Effector memory CD8-positive, alpha-beta T cell (primary cell): ENCODE data around the gene METTL16.

Experiments
- ATAC-seq: fragments of 150-1000 bp; cut with Tn5 transposase; replicated peaks from 2 replicates; pipeline ENCODE4 v1.10.0; 2021; ENCODE audit warnings: mild to moderate bottlenecking, moderate library complexity
- DNase-seq, 3 experiments: peaks; one replicate each; pipeline ENCODE4 v3.0.0; 2021
- H3K27ac Mint-ChIP-seq, 2 donors: one replicate each; pipeline ENCODE4 v1.8.0; 2022; ENCODE audit warnings: mild to moderate bottlenecking in 2 of 2, mixed read lengths in 2 of 2, moderate library complexity in 2 of 2
- H3K27me3 Mint-ChIP-seq, 2 donors: one replicate each; pipeline ENCODE4 v1.8.0; 2022; ENCODE audit warnings: mixed read lengths in 2 of 2
- H3K36me3 Mint-ChIP-seq: one replicate; pipeline ENCODE4 v1.8.0; 2022; ENCODE audit warnings: mild to moderate bottlenecking, moderate library complexity, mixed read lengths; ENCODE audit not compliant: insufficient read depth
- H3K4me1 Mint-ChIP-seq, 2 donors: one replicate each; pipeline ENCODE4 v1.8.0; 2022; ENCODE audit warnings: low read depth in 2 of 2, mixed read lengths in 2 of 2
- H3K4me3 Mint-ChIP-seq, 2 donors: one replicate each; pipeline ENCODE4 v1.8.0; 2022; ENCODE audit warnings: mild to moderate bottlenecking in 2 of 2, mixed read lengths in 2 of 2, moderate library complexity in 2 of 2
- H3K9me3 Mint-ChIP-seq, 2 donors: one replicate each; pipeline ENCODE4 v1.8.0; 2022; ENCODE audit warnings: mixed read lengths in 2 of 2

METTL16 gene

GRCh38 chr17:2412561-2413021 lies 99.1 kb downstream of the METTL16 start:
- peaks cover 6% of the 10 kb centered on the region for H3K36me3 Mint-ChIP-seq
- DNase-seq (no peak), ATAC-seq (no peak)
- H3K4me3 Mint-ChIP-seq = no peak overlapping the region
- H3K27me3 Mint-ChIP-seq = no peaks in the 10 kb centered on the region
- H3K9me3 Mint-ChIP-seq = no peaks in the 10 kb centered on the region
- no peaks in the 10 kb centered on the region for H3K4me1 Mint-ChIP-seq
- no peak overlapping the region for H3K27ac Mint-ChIP-seq

GRCh38 chr17:2410951-2411350 lies 100.7 kb downstream of the METTL16 start:
- Mint-ChIP-seq H3K4me3 (no peak overlapping the region), H3K9me3 (no peaks in the 10 kb centered on the region), H3K4me1 (peaks cover 0 to 6% of the 10 kb centered on the region in 2 donors), H3K27ac (no peak overlapping the region), H3K27me3 (no peaks in the 10 kb centered on the region), H3K36me3 (peaks cover 7% of the 10 kb centered on the region)
- ATAC-seq (no peak), DNase-seq (no peak)

- H3K27ac Mint-ChIP-seq = peak overlapping the region; percentile 27 to 83
- H3K9me3 Mint-ChIP-seq = no peaks in the 10 kb centered on the region
- ATAC-seq (no peak), DNase-seq (no peak)
- H3K36me3 Mint-ChIP-seq = peaks cover 9% of the 10 kb centered on the region
- H3K27me3 Mint-ChIP-seq = no peaks in the 10 kb centered on the region
- peaks cover 5 to 12% of the 10 kb centered on the region in 2 donors for H3K4me1 Mint-ChIP-seq
- no peak overlapping the region for H3K4me3 Mint-ChIP-seq
These were observed 104.5 kb downstream of the METTL16 start for GRCh38 chr17:2406903-2407790.

- ATAC-seq (no peak), DNase-seq (no peak)
- Mint-ChIP-seq H3K36me3 (peaks cover 16% of the 10 kb centered on the region), H3K9me3 (no peaks in the 10 kb centered on the region), H3K27ac (peak overlapping the region in 1 of 2 donors; percentile 83), H3K27me3 (no peaks in the 10 kb centered on the region), H3K4me3 (no peak overlapping the region), H3K4me1 (peaks cover 5 to 18% of the 10 kb centered on the region in 2 donors)
These were observed 105.3 kb downstream of the METTL16 start for GRCh38 chr17:2406271-2406902.

GRCh38 chr17:2405247-2405926 lies 106.3 kb downstream of the METTL16 start:
- peaks cover 24% of the 10 kb centered on the region for H3K36me3 Mint-ChIP-seq
- peaks cover 5 to 20% of the 10 kb centered on the region in 2 donors for H3K4me1 Mint-ChIP-seq
- no peak overlapping the region for H3K27ac Mint-ChIP-seq
- H3K4me3 Mint-ChIP-seq = no peak overlapping the region
- no peaks in the 10 kb centered on the region for H3K9me3 Mint-ChIP-seq
- DNase-seq (no peak), ATAC-seq (no peak)
- no peaks in the 10 kb centered on the region for H3K27me3 Mint-ChIP-seq

GRCh38 chr17:2403044-2403443 lies 108.6 kb downstream of the METTL16 start:
- Mint-ChIP-seq H3K36me3 (peaks cover 46% of the 10 kb centered on the region), H3K27me3 (no peaks in the 10 kb centered on the region), H3K4me3 (peak overlapping the region; percentile 90 to 98), H3K4me1 (peaks cover 19 to 37% of the 10 kb centered on the region in 2 donors), H3K27ac (peak overlapping the region in 1 of 2 donors; percentile 99), H3K9me3 (no peaks in the 10 kb centered on the region)
- DNase-seq = no peak
- ATAC-seq = no peak

GRCh38 chr17:2402544-2402943 lies 109.1 kb downstream of the METTL16 start:
- DNase-seq = no peak
- ATAC-seq = no peak
- H3K36me3 Mint-ChIP-seq = peaks cover 51% of the 10 kb centered on the region
- peak overlapping the region; percentile 97 to 99 for H3K27ac Mint-ChIP-seq
- H3K9me3 Mint-ChIP-seq = no peaks in the 10 kb centered on the region
- H3K4me1 Mint-ChIP-seq = peaks cover 24 to 39% of the 10 kb centered on the region in 2 donors
- peak overlapping the region; percentile 90 to 98 for H3K4me3 Mint-ChIP-seq
- no peaks in the 10 kb centered on the region for H3K27me3 Mint-ChIP-seq

- Mint-ChIP-seq H3K9me3 (no peaks in the 10 kb centered on the region), H3K4me1 (peaks cover 30 to 40% of the 10 kb centered on the region in 2 donors), H3K27me3 (no peaks in the 10 kb centered on the region), H3K27ac (peak overlapping the region; percentile 97 to 99), H3K4me3 (peak overlapping the region; percentile 90 to 98), H3K36me3 (peaks cover 50% of the 10 kb centered on the region)
- peak; percentile 99 for DNase-seq
- ATAC-seq = peak; percentile 56
These were observed 110.1 kb downstream of the METTL16 start for GRCh38 chr17:2401426-2402221.

GRCh38 chr17:2400877-2401425 lies 110.7 kb downstream of the METTL16 start, which contains the start of gene MNT:
MNT (minus strand) TSS chr17:2401060; CDS start chr17:2400712, 348 bp downstream.
- H3K36me3 Mint-ChIP-seq = peaks cover 51% of the 10 kb centered on the region
- peak; percentile 47 for ATAC-seq

GRCh38 chr17:2400474-2400866 lies 111.2 kb downstream of the METTL16 start:
- H3K4me3 Mint-ChIP-seq = peak overlapping the region; percentile 90 to 98
- DNase-seq (peak; percentile 43 to 57 (median 54)), ATAC-seq (no peak)
- peaks cover 55% of the 10 kb centered on the region for H3K36me3 Mint-ChIP-seq
- H3K27me3 Mint-ChIP-seq = no peaks in the 10 kb centered on the region
- H3K4me1 Mint-ChIP-seq = peaks cover 39 to 41% of the 10 kb centered on the region in 2 donors
- H3K27ac Mint-ChIP-seq = peak overlapping the region; percentile 97 to 99
- H3K9me3 Mint-ChIP-seq = no peaks in the 10 kb centered on the region

More at GRCh38 chr17:2400877-2401425, 110.7 kb downstream of the METTL16 start, which contains the start of gene MNT:
- peaks cover 36 to 41% of the 10 kb centered on the region in 2 donors for H3K4me1 Mint-ChIP-seq
- no peaks in the 10 kb centered on the region for H3K9me3 Mint-ChIP-seq
- H3K27me3 Mint-ChIP-seq = no peaks in the 10 kb centered on the region
- DNase-seq = peak; percentile 91 to 94 (median 92)
- peak within 1 kb of the TSS; percentile 90 to 98 for H3K4me3 Mint-ChIP-seq
- H3K27ac Mint-ChIP-seq = peak within 1 kb of the TSS; percentile 97 to 99

- H3K9me3 Mint-ChIP-seq = no peaks in the 10 kb centered on the region
- H3K27ac Mint-ChIP-seq = peak overlapping the region; percentile 97 to 99
- H3K4me1 Mint-ChIP-seq = peaks cover 43% of the 10 kb centered on the region in 2 donors
- H3K27me3 Mint-ChIP-seq = no peaks in the 10 kb centered on the region
- peak overlapping the region; percentile 90 to 98 for H3K4me3 Mint-ChIP-seq
- ATAC-seq (peak; percentile 51), DNase-seq (peak; percentile 87 to 91 (median 88))
- H3K36me3 Mint-ChIP-seq = peaks cover 62% of the 10 kb centered on the region
These were observed 111.9 kb downstream of the METTL16 start for GRCh38 chr17:2399572-2400473.
